Peyer's patch (tissue), 4 donors: ENCODE results near the gene SS18L1.

Experiments
- POLR2A ChIP-seq, 2 donors: fragments of 450-650 bp; IDR thresholded peaks; one replicate each; pipeline ENCODE4 v1.5.1; 2017; ENCODE audit warnings: antibody characterized with exemption in 2 of 2, mild to moderate bottlenecking in 2 of 2, moderate library complexity in 2 of 2
- TF ChIP-seq, protein P1 (sequence below), 6 experiments: fragments of 450-650 bp in 4 of 6; fragments of 200-600 bp in 2 of 6; sonication (generic) in 1 of 6; IDR thresholded peaks; one replicate each; pipeline ENCODE4 v1.5.1; 2017 to 2019; ENCODE audit warnings: antibody characterized with exemption in 6 of 6, mild to moderate bottlenecking in 3 of 6, moderate library complexity in 1 of 6

DNA sequence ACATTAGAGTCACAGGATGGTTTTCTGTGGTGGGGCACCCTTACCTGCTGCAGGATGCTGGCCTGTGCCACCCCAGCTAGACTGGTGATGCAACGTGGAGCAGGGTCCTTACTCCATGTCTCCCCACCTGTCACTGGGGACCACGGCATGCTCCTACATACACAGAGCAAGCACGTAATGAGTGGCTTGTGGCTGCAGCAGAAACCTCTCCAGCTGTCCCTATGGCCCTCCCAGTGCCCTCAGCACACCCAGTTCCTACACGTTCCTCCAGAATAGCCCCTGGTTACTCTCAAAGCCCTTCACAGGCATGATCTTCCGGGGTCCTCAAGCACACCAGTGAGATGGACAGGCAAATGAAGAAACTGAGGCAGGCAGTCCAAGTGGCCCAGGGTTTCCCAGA is 24.5 kb upstream of the SS18L1 start:
- TF ChIP-seq, protein P1, sequence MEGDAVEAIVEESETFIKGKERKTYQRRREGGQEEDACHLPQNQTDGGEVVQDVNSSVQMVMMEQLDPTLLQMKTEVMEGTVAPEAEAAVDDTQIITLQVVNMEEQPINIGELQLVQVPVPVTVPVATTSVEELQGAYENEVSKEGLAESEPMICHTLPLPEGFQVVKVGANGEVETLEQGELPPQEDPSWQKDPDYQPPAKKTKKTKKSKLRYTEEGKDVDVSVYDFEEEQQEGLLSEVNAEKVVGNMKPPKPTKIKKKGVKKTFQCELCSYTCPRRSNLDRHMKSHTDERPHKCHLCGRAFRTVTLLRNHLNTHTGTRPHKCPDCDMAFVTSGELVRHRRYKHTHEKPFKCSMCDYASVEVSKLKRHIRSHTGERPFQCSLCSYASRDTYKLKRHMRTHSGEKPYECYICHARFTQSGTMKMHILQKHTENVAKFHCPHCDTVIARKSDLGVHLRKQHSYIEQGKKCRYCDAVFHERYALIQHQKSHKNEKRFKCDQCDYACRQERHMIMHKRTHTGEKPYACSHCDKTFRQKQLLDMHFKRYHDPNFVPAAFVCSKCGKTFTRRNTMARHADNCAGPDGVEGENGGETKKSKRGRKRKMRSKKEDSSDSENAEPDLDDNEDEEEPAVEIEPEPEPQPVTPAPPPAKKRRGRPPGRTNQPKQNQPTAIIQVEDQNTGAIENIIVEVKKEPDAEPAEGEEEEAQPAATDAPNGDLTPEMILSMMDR (IDR thresholded peaks at IDR 0.05), result no peak
- TF ChIP-seq POLR2A (IDR thresholded peaks at IDR 0.05), result no peak
